Fibroblast of mammary gland (primary cell): Measurements from ENCODE around the gene SMOC2.

Experiments
- DNase-seq: peaks from one replicate; pipeline ENCODE4 v3.0.0-alpha.2; 2010; ENCODE audit warnings: low read depth
- H3K4me3 ChIP-seq: 2 replicates; pipeline ENCODE4 v1.5.1; 2011; ENCODE audit warnings: low read depth, mild to moderate bottlenecking, low read length, moderate library complexity; ENCODE audit not compliant: control insufficient read depth
- TF ChIP-seq, protein P1 (sequence below): conservative IDR thresholded peaks from 2 replicates; pipeline ENCODE4 v1.5.1; 2011; ENCODE audit warnings: low read depth, low read length, inconsistent platforms; ENCODE audit not compliant: control insufficient read depth, insufficient read depth

Gene SMOC2

DNA sequence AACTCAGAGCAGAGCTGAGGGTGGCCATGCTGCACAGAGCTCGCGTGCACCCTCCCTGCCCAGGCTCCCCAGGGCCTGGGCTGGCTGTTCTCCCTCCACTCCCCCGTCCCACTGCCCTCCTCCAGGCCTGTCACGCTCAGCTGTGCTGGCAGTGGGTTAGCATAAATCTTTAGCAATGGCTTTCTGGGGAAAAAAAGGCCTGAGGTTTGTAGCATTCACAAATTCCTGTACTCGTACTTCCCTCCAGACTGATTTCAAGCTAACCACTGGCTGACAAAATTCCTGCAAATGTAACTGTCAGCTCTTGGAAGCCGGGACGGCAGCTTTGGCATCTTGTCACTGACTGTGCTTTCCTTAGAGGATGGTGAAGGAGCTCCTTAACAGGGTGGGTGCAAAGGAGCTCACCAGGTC is 22.3 kb upstream of the SMOC2 start:
- TF ChIP-seq, protein P1, sequence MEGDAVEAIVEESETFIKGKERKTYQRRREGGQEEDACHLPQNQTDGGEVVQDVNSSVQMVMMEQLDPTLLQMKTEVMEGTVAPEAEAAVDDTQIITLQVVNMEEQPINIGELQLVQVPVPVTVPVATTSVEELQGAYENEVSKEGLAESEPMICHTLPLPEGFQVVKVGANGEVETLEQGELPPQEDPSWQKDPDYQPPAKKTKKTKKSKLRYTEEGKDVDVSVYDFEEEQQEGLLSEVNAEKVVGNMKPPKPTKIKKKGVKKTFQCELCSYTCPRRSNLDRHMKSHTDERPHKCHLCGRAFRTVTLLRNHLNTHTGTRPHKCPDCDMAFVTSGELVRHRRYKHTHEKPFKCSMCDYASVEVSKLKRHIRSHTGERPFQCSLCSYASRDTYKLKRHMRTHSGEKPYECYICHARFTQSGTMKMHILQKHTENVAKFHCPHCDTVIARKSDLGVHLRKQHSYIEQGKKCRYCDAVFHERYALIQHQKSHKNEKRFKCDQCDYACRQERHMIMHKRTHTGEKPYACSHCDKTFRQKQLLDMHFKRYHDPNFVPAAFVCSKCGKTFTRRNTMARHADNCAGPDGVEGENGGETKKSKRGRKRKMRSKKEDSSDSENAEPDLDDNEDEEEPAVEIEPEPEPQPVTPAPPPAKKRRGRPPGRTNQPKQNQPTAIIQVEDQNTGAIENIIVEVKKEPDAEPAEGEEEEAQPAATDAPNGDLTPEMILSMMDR: no peak
- DNase-seq: no peak
- H3K4me3 ChIP-seq: no peak overlapping the region

DNA sequence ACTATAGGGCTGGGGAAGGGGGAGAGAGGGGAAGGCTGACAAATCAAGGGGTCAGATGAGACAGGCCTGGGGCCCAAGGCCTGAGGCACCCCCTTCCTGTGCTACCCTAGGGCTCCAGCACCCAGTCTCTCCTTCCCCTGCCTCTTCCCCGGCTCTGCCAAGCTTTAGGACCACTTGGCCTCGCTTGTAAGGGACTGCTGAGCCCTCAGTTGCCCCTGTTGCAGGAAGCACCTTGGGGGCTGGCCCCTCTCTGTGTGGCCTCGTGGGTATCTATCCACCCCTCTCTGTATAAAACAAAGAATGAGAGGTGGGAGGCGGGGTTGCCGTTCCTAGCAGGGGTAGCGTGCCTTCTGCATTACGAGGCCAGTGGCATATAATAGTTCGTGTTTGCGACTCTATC is 21.4 kb upstream of the SMOC2 start:
- no peak overlapping the region for H3K4me3 ChIP-seq
- no peak for DNase-seq
- TF ChIP-seq, protein P1: no peak

GRCh38 chr6:168420084-168420483 is 20.9 kb upstream of the SMOC2 start:
- H3K4me3 ChIP-seq: no peak overlapping the region
- no peak for DNase-seq
- TF ChIP-seq, protein P1: no peak

- H3K4me3 ChIP-seq: no peak overlapping the region
- no peak for DNase-seq
- TF ChIP-seq, protein P1: no peak
Measured at GRCh38 chr6:168420706-168421105, 20.3 kb upstream of the SMOC2 start.

DNA sequence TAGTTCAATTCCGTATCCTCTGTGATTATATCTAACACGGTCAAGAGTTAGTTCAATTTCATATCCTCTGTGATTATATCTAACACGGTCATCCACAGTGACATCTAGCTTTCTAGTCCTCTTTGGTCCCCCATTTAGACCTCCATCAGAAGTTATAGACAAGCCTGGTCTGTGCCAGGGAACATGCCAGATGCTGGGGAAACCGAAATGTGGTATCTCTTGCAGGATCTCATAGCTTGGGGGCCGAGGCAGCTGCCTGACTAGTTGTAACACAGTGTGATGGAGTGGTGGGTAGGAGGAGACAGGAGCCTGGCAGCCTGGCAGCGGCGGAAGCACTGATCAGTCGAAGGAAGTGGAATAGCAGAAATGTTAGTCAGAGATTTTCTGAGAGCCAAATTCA is 13.8 kb upstream of the SMOC2 start:
- TF ChIP-seq, protein P1: no peak
- no peak overlapping the region for H3K4me3 ChIP-seq
- DNase-seq: no peak

DNA sequence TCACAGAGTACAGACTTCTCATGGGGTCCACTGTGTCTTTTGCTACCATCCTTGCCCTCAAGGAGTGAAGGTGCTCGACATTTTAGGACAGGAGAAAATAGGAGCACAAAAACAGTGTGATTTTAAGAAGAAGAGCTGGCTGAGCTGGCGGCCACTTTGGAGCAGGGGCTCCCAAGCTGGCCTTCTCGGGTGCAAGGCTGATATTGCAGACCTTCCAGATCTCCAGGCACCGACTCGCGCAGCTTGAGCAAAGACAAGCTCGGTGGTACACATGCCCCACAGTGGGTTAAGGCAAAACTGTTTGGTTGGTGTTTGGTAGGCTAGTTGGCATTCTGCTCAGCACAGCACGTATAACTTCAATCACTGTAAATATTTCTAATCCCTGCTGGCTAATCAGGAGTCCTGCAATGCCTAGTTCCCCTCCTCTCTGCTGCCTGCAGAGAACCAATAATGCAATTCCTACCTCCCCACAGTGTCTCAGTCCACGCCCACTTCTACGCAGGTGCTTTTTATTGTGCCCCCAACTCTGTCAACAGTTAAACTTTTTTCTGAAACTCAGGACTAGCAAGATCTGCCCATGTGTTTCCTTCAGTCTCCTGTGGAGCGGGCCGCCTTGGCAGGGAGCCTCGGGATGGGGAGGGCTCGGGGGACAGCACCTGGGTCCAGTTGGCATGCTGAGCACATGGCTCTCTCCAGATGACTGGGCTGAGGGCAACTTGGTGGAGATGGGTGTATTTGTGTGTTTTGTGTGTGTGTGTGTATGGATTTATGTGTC is 12.7 kb upstream of the SMOC2 start:
- no peak for DNase-seq
- H3K4me3 ChIP-seq: no peak overlapping the region
- TF ChIP-seq, protein P1: no peak

DNA sequence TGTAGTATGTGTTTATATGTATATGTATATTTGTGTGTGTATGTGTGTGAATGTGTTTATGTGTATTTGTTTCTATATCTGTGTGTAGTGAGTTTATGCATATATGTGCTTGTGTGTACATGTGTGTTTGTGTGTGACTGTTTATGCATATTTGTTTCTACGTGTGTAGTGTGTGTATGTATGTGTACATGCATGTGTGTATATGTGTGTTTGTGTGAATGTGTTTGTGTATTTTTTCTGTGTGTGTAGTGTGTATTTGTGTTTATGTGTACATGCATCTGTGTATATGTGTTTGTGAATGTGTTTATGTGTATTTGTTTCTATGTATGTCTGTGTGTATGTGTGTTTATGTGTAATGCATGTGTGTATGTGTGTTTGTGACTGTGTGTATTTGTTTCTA is 12.1 kb upstream of the SMOC2 start:
- H3K4me3 ChIP-seq: no peak overlapping the region
- TF ChIP-seq, protein P1: no peak
- no peak for DNase-seq
